GM13977 (cell line): Measurements from ENCODE around the gene IL1RAPL2.

Experiments used
- DNase-seq: peaks from one replicate; pipeline ENCODE4 v3.0.0; 2012; ENCODE audit warnings: low spot score
- CTCF ChIP-seq: IDR thresholded peaks from 2 replicates; pipeline ENCODE4 v1.5.1; 2012; ENCODE audit warnings: mild to moderate bottlenecking, control low read depth; ENCODE audit not compliant: insufficient read depth; ENCODE audit errors: extremely low read depth, missing control alignments
- in situ Hi-C: fragments of 300-500 bp; cut with MboI; formaldehyde crosslinking; loops from one replicate; pipeline ENCODE4 v1.12.0; 2022; ENCODE audit warnings: low sequenced_read_pairs, low pct_unique_long_range_greater_than_20kb, mixed read lengths, inconsistent platforms; ENCODE audit not compliant: unreplicated experiment

Gene IL1RAPL2

GRCh38 chrX:104728456-104728855, 162.5 kb downstream of the IL1RAPL2 start:
- no peak for TF ChIP-seq CTCF
- DNase-seq = no peak
- in situ Hi-C loops = no loop called here

GRCh38 chrX:104742355-104742754, 176.4 kb downstream of the IL1RAPL2 start:
- in situ Hi-C loops = no loop called here
- TF ChIP-seq CTCF = no peak
- DNase-seq = no peak

- in situ Hi-C loops = no loop called here
- TF ChIP-seq CTCF = no peak
Measured at GRCh38 chrX:104745152-104745551, 179.2 kb downstream of the IL1RAPL2 start.

GRCh38 chrX:104749951-104750610, 184.1 kb downstream of the IL1RAPL2 start:
- no peak for TF ChIP-seq CTCF
- in situ Hi-C loops = no loop called here
- no peak for DNase-seq

More at GRCh38 chrX:104745152-104745551, 179.2 kb downstream of the IL1RAPL2 start:
- no peak for DNase-seq

- in situ Hi-C loops = no loop called here
- no peak for DNase-seq
- TF ChIP-seq CTCF = no peak
Measured at GRCh38 chrX:104762641-104763040, 196.6 kb downstream of the IL1RAPL2 start.

- no peak for DNase-seq
- TF ChIP-seq CTCF = no peak
- in situ Hi-C loops = no loop called here
Measured at GRCh38 chrX:104789784-104790183, 223.8 kb downstream of the IL1RAPL2 start.
